H4 (cell line): ENCODE results near the gene PANK4. TPM values are rescaled to one million over a fixed set of nuclear protein-coding genes. Genes with fewer than 3 reads are reported as not detected.
A peak's percentile ranks its signal among the peaks of the same experiment; 100 is the strongest.

Experiments
- DNase-seq: peaks from one replicate; pipeline ENCODE4 v3.0.0-alpha.2; 2015; ENCODE audit warnings: low spot score
- total RNA-seq: library from RNA; depleted of rRNA; stranded (reverse); fragments of >200 nt; shearing (Covaris generic); gene quantifications from 2 replicates; pipeline ENCODE4 v1.2.3, GENCODE V29; 2014

PANK4 gene
- total RNA-seq, 1 experiment from 2014 or later: 10.9 TPM

DNA sequence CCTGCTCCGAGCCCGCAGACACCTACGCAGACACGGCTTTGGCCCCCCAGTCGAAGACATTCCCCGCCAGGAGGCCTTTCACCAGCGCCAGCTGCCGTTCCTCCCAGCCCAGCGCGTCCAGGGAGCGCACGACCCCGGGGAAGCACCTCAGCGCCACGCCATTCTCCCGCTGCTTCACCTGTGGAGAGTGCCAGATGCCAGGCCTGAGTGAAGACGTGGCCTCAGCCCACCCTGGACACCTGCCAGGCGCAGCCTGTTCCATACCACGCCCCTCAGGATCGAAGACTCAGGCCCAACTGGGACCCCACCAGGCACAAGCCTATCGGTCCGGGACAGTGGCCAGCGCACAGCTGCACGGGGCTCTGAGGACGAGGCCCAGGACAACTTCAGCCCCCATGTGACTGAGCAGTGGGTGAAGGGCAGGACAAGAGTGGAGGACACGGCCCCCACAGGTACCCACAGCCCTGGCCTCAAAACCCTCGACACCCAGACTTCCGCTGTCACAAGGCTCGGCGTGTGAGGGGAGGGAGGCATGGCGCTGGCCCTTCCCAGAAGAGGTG, 13.5 kb downstream of the PANK4 start:
- DNase-seq: no peak

DNA sequence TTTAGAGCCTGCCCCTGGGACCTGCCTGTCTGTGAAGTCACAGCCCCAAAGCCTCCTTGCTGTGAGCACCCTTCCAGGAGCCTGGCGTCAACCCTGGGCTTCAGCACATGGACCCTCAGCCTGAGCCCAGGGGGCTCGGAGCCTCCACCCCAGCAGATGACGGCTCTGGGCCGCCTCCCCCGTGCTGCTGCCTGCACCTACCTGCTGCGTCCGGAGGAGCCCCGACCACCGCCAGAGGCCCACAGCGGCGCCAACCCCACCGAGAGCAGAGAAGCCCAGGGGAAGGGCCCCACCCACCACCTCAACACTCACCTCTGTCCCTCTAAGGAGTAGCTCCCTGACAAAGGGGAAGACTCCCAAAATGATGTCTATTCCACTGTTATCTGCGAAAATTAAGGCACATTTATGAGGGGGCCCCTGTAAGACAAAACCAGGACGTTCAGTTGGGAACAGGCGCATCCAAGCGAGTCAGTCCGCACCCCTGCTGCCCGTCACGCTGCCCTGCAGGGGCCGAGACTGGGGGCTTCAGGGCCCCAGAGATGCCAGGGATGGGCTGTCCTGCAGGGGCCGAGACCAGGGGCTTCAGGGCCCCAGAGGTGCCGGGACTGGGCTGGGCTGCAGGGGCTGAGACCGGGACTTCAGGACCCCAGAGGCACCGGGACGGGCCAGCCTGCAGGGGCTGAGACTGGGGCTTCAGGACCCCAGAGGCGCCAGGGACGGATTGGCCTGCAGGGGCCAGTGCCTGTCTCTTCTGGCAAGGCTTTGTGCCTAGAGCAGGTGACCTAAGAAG, 15.8 kb downstream of the PANK4 start:
- DNase-seq: no peak

GRCh38 chr1:2509589-2509988, 16.8 kb downstream of the PANK4 start:
- DNase-seq: no peak

DNA sequence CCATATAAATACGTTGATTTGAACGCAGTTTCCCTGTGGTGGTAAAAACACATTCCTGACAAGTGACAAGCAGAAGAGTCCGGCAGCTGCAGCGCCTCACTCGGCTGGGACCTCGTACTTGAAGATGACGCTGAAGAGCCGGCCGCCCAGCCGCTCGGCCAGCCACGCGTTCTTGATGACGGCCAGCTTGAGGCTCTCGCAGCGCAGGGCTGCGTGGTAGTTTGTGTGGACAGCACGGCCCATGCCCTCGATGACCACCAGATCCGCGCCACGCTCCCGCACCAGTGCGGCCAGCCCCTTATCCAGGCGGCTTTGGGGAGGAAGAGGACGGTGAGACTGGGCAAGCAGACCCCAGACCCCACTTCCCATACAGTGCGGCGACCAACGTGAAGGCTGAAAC, 17.6 kb downstream of the PANK4 start:
- no peak for DNase-seq

DNA sequence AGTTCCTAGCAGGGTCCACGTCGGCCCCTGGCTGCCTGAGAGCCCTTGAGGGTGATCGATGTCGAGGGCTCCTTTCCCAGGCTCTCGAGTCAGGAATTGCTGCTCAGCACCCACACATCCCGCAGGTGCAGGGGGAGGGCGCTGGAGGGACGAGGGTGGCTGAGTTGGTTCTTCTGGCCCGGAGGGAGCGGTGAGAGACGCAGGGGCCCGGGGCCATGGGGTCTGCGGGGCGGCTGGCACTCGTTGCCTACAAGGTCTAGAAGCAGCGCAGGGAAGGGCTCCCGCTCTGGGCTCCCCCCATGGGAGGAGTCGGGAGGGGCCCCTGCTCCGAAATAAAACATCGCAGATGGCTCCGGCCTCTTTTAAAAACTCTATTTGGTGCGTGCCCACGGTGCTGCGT, 18.2 kb downstream of the PANK4 start:
- DNase-seq: no peak

DNA sequence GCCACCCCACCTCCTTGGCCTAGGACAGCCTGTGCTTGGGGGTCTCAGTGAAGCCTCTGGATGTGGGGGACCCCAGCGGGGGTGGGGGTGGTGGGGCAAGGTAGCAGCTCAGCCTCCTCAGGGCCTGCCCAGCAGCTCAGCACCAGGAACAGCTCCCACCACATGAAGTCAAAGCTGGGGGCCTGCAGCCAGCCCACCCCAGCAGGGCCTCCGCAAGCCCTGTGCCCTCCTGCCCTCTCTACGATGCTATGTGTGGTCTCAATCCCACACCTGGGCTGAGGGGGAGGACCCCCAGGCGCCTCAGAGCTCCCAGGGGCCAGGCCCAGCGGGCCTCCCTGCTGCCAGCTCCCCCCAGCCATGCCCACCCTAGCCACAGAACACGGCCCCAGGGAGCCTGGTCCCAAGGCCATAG, 18.6 kb downstream of the PANK4 start:
- no peak for DNase-seq

- DNase-seq: no peak
Measured at GRCh38 chr1:2506901-2507565, 19.4 kb downstream of the PANK4 start.

DNA sequence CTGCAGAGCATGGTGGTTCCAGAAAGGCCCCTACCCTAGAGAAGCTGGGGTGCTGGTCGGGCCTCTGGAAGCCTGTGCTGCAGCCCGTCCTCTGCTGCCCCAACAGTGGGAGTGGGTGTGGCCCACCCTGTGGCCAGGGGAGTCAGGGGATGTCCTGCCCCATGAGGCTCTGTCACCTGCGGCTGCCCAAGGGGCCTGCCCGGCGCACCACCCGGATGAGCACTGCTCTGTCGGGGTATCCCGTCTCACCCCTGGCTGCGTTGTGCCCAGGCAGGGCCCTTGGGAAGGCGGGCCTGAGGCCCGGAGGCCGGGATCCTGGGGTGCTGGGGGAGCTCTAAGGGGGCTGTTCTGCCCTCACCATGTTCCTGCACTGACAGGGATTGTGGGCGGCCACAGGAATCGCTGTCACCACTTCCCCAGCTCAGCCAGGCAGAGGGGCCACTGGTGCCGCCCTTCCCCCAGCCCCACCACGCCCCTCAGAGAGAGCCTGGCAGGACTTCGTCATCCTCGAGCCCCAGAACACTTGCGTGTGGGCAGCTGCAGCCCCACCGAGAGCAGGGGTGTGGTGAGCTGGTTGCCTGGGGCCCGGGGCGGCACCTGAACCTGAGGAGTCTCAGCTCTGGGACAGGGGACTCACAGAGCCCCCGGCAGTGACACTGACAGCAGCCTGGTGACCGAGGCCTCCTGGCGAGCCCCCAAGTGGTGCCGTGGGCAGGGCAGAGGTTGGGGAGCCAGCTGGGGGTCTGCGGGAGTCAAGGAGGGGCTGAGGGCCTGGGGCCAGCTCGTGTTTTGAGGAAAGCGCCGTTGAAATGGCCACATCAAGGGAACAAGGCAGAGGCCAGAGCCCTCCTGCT, 20.2 kb downstream of the PANK4 start:
- no peak for DNase-seq

DNA sequence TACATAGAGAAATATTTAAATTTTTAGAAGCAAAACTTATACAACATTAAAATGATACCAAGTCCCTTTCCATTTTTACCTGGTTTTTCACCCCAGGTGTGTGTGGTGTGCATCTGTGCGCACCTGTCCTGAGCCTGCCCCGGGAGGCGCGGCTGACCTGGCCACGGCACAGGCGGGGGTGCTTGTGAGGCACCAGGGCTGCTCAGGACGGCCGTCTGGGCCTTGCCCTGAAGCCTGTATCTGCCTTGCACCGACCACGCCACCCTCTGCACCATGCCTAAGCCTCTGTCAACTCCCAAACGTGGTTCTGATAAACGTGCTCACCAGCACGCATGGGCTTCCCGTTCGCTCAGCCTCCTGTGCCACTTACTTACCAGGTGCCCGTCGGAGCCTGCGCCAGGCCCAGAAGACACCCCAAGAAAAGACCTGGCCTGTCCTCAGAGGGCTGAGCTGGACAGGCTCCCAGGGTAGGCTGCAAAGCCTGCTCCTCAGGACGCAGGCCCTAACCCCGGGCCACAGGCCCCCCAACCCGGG, 20.9 kb downstream of the PANK4 start:
- no peak for DNase-seq

DNA sequence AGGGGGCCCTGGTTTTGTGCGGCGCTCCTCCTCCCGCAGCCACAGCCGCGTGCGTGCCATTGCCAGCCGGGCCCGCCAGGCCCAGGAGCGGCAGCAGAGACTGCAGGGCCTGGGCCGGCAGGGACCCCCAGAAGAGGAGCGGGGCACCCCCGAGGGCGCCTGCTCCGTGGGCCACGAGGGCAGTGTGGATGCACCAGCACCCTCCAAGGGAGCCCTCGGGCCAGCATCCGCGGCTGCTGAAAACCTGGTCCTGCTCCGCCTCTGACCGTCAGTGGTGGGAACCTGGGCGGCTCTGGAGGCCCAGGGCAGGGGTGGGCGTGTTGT, 21.5 kb downstream of the PANK4 start:
- DNase-seq: no peak

GRCh38 chr1:2504225-2504948, 22.0 kb downstream of the PANK4 start:
- DNase-seq: no peak

- no peak for DNase-seq
Measured at GRCh38 chr1:2503554-2504224, 22.7 kb downstream of the PANK4 start.

DNA sequence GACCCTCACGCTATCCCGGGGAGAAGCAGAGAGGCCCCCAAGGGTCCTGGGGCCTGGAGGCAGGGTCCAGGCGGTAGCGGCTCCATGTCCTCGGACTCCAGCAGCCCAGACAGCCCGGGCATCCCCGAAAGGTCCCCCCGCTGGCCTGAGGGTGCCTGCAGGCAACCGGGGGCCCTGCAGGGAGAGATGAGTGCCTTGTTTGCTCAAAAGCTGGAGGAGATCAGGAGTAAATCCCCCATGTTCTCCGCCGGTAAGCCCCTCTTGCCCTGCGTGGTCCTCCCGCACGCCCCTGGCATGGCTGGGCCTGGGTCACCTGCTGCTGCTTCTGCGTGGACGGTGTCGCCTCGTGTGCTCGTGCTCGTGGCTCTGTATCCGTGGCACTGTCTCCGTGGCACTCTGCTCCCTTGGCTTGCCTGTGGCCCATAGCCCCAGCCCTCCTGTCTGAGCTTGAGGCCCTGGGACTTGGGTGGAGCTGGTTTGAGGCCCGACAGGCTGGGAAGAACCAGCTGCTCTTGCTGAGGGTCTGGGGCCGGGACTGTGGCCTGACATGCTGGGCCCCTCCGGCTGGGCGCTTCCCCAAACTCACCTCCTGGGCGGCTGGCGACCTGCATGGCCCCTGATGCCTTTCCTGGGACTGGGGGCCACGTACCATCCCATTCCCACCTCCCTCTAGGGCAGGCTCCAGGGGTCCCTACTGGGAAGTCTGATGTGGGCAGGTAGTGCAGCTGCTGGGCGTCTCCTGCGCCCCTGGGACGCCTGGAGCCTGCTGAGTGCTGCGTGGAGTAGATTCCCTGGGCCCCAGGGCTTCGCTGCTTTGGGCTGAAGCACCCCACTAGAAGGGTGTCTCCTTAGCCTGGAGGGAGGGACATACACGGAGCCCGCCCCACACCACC, 23.5 kb downstream of the PANK4 start:
- no peak for DNase-seq

DNA sequence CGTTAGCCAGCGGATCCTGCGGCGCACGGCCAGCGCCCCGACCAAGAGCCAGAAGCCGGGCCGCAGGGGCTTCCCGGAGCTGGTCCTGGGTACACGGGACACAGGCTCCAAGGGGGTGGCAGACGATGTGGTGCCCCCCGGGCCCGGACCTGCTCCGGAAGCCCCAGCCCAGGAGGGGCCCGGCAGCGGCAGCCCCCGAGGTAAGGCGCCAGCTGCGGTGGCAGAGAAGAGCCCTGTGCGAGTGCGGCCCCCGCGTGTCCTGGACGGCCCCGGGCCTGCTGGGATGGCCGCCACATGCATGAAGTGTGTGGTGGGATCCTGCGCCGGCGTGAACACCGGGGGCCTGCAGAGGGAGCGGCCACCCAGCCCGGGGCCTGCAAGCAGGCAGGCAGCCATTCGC, 24.2 kb downstream of the PANK4 start:
- DNase-seq: no peak

GRCh38 chr1:2501820-2502119, 24.6 kb downstream of the PANK4 start:
- no peak for DNase-seq

DNA sequence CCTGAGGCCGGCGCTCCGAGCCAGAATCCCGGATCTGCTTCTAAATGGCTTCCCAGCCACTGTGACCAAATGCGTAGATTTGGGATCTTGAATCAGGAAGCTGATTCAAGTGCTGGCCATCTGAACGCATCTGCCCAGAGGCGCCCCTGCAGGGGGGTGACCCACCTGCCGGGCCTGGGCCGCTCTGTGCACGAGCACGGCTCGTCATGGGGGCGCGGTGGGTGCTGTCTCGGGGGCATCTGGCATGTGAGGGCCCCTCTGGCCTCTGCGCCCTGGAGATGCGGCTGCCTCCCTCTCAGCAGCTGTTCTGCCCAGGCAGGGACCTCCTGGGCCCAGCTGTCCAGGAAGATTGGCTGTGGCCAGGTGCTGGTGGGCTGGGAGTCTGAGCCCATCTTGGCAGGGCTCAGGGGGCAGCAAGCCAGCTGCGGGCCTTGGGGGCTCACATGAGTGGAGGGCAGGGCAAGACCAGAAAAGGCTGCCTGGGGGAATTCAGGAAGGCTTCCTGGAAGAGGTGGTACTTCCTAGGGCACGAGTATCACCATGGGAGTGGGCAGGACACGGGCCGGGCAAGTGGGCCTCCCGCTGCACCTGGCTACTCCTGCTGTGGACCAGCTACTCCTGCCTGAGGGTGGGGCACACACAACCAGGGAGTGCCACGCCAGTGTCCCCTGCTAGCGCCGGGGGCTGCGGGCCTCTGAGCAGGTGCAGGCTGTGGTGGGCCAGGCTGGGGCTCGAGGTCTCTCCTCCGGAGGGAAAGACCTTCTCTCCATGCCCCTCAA, 25.2 kb downstream of the PANK4 start:
- no peak for DNase-seq

DNA sequence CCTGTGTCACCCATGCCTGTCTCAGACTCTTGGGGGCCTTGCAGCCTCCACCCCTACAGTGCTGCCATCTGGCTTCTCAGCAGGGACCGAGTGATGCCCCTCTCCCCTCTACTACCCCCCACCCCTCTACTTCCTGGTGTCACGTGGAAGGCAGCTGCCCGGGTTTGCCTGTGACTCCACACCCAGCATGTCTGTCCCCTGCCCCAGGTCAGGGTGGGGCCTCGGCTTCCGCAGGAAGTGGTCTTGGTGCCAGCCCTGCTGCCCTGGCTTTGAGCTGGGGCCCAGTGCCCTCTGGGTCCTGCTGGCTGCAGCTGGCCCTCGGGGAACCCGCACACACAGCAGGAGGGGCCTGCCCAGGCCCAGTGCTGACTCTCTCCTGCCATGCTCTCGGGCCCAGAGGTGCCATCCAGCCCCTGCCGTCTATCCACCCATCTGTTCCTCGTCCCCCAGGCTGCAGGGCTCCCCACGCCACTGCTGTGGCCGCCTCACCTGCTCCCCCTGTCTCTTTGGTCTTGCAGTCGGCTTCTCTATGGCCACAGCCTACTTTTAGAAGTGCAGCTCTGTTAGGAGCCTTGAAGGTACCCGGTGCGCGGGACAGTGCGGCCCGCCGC, 26.3 kb downstream of the PANK4 start:
- peak; percentile 41 for DNase-seq

- no peak for DNase-seq
Measured at GRCh38 chr1:2499260-2499659, 27.1 kb downstream of the PANK4 start.

DNA sequence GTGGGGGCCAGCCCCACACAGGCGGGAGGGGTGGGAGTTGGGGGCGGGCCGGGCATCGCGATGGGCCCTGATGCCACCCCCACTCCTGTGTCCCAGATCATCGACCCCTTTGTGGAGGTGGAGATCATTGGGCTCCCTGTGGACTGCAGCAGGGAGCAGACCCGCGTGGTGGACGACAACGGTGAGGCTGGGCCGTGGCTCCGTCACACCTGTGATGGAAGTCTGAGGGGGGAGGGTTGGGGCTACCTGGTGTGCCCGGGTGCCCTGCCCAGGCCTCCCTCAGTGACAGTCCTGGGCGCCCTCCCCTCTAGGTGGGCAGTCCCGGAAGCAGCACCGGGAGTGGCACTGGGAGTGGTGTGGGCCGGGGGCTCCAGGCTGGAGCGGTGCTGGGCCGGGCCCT, 27.7 kb downstream of the PANK4 start:
- no peak for DNase-seq
